WTC11 (cell line): ENCODE measurements around the gene CTNNA1. TPM values are rescaled to one million over a fixed set of nuclear protein-coding genes. Genes with fewer than 3 reads are reported as not detected.

Source experiments
- ATAC-seq: fragments of 200-7000 bp; cut with Tn5 transposase; 2 replicates; pipeline ENCODE4 v1.10.0; 2021; ENCODE audit warnings: mild to moderate bottlenecking, moderate library complexity
- CTCF ChIA-PET: fragments of 300-600 bp; sonication (Branson Sonifier 250); formaldehyde crosslinking; loops from one replicate; lab custom pipeline; 2021; ENCODE audit warnings: antibody characterized with exemption; lab: Charles Lee
- POLR2A ChIA-PET: fragments of 350-600 bp; sonication (Branson Sonifier 250); formaldehyde crosslinking; loops from one replicate; lab custom pipeline; 2021; ENCODE audit warnings: antibody characterized with exemption; lab: Charles Lee
- DNase-seq: peaks from one replicate; pipeline ENCODE4 v3.0.0; 2021; ENCODE audit warnings: low spot score
- H3K27ac Mint-ChIP-seq: 2 replicates; pipeline ENCODE4 v1.8.0; 2021; ENCODE audit warnings: mixed read lengths
- H3K27me3 Mint-ChIP-seq: 2 replicates; pipeline ENCODE4 v1.8.0; 2021; ENCODE audit warnings: low read depth, mild to moderate bottlenecking, moderate library complexity, mixed read lengths
- H3K36me3 Mint-ChIP-seq: 2 replicates; pipeline ENCODE4 v1.8.0; 2021; ENCODE audit warnings: mixed read lengths
- H3K4me1 Mint-ChIP-seq: 2 replicates; pipeline ENCODE4 v1.8.0; 2022; ENCODE audit warnings: mixed read lengths
- H3K4me3 Mint-ChIP-seq: 2 replicates; pipeline ENCODE4 v1.8.0; 2021; ENCODE audit warnings: mild to moderate bottlenecking, moderate library complexity, mixed read lengths
- H3K9me3 Mint-ChIP-seq: 2 replicates; pipeline ENCODE4 v1.8.0; 2021; ENCODE audit warnings: mixed read lengths
- ATF1 ChIP-seq: sonication (generic); formaldehyde crosslinking; IDR thresholded peaks from 2 replicates; pipeline ENCODE4 v1.8.1; 2023; ENCODE audit warnings: mild to moderate bottlenecking, moderate library complexity, missing genetic modification reagents
- CDX4 ChIP-seq: fragments of 250-450 bp; sonication (Bioruptor Pico); IDR thresholded peaks from 2 replicates; pipeline ENCODE4 v1.9.0; 2021; ENCODE audit warnings: moderate library complexity, mild to moderate bottlenecking, inconsistent platforms, borderline replicate concordance
- E2F4 ChIP-seq: sonication (generic); formaldehyde crosslinking; IDR thresholded peaks from 2 replicates; pipeline ENCODE4 v1.8.1; 2022; ENCODE audit warnings: low read depth, mild to moderate bottlenecking, moderate library complexity, missing genetic modification reagents, borderline replicate concordance
- FOXP4 ChIP-seq: sonication (generic); formaldehyde crosslinking; IDR thresholded peaks from 2 replicates; pipeline ENCODE4 v1.8.0; 2022; ENCODE audit warnings: mild to moderate bottlenecking, missing genetic modification reagents
- GTF2I ChIP-seq: fragments of 250-450 bp; sonication (Bioruptor Pico); conservative IDR thresholded peaks from 2 replicates; pipeline ENCODE4 v1.4.0; 2021; ENCODE audit warnings: mild to moderate bottlenecking
- MAX ChIP-seq: sonication (generic); formaldehyde crosslinking; IDR thresholded peaks from 2 replicates; pipeline ENCODE4 v1.8.0; 2022; ENCODE audit warnings: mild to moderate bottlenecking, missing genetic modification reagents
- MLX ChIP-seq: sonication (generic); formaldehyde crosslinking; IDR thresholded peaks from 2 replicates; pipeline ENCODE4 v1.8.1; 2023; ENCODE audit warnings: mild to moderate bottlenecking, missing genetic modification reagents, moderate library complexity
- MYBL2 ChIP-seq: sonication (generic); formaldehyde crosslinking; IDR thresholded peaks from 2 replicates; pipeline ENCODE4 v1.8.1; 2023; ENCODE audit warnings: mild to moderate bottlenecking, moderate library complexity, missing genetic modification reagents
- SMAD4 ChIP-seq: sonication (generic); formaldehyde crosslinking; IDR thresholded peaks from 2 replicates; pipeline ENCODE4 v1.8.0; 2022; ENCODE audit warnings: mild to moderate bottlenecking, missing genetic modification reagents
- TP53 ChIP-seq: sonication (generic); formaldehyde crosslinking; IDR thresholded peaks from 2 replicates; pipeline ENCODE4 v1.8.1; 2023; ENCODE audit warnings: mild to moderate bottlenecking, missing genetic modification reagents
- USF1 ChIP-seq: sonication (generic); formaldehyde crosslinking; IDR thresholded peaks from 2 replicates; pipeline ENCODE4 v1.8.0; 2022; ENCODE audit warnings: mild to moderate bottlenecking, missing genetic modification reagents
- USF2 ChIP-seq: sonication (generic); formaldehyde crosslinking; IDR thresholded peaks from 2 replicates; pipeline ENCODE4 v1.8.1; 2023; ENCODE audit warnings: mild to moderate bottlenecking, missing genetic modification reagents, moderate library complexity
- ZNF232 ChIP-seq: sonication (generic); formaldehyde crosslinking; IDR thresholded peaks from 2 replicates; pipeline ENCODE4 v1.8.0; 2022; ENCODE audit warnings: mild to moderate bottlenecking, missing genetic modification reagents
- ZNF317 ChIP-seq: sonication (generic); formaldehyde crosslinking; IDR thresholded peaks from 2 replicates; pipeline ENCODE4 v1.8.1; 2023; ENCODE audit warnings: low read depth, mild to moderate bottlenecking, moderate library complexity, missing genetic modification reagents, borderline replicate concordance
- ZNF396 ChIP-seq: fragments of 250-450 bp; sonication (Bioruptor Pico); IDR thresholded peaks from 2 replicates; pipeline ENCODE4 v1.8.0; 2021; ENCODE audit warnings: mild to moderate bottlenecking, moderate library complexity, borderline replicate concordance
- ZNF416 ChIP-seq: fragments of 250-450 bp; sonication (Bioruptor Pico); IDR thresholded peaks from 2 replicates; pipeline ENCODE4 v1.9.0; 2021; ENCODE audit warnings: mild to moderate bottlenecking, inconsistent platforms
- ZNF425 ChIP-seq: fragments of 250-450 bp; sonication (Bioruptor Pico); conservative IDR thresholded peaks from 2 replicates; pipeline ENCODE4 v1.9.0; 2021; ENCODE audit warnings: mild to moderate bottlenecking
- ZNF512 ChIP-seq: sonication (generic); formaldehyde crosslinking; IDR thresholded peaks from 2 replicates; pipeline ENCODE4 v1.8.1; 2022; ENCODE audit warnings: missing genetic modification reagents, borderline replicate concordance
- total RNA-seq: library from RNA; stranded (reverse); gene quantifications from 3 replicates; pipeline ENCODE4 v1.2.3, GENCODE V29; 2021

The CTNNA1 gene
- total RNA-seq, 1 experiment from 2014 or later = 309 TPM

GRCh38 chr5:138803285-138803684, 50.1 kb downstream of the CTNNA1 start (continued):
- TF ChIP-seq FOXP4 (CRISPR knock-in tag) (no peak), TP53 (CRISPR knock-in tag) (no peak), ATF1 (CRISPR knock-in tag) (no peak), SMAD4 (CRISPR knock-in tag) (no peak), CDX4 (no peak), MAX (no peak), ZNF232 (no peak), GTF2I (CRISPR knock-in tag) (no peak)
- TF ChIP-seq, all 79 proteins: peak for 0

GRCh38 chr5:138803935-138804334, 50.7 kb downstream of the CTNNA1 start:
- CTCF ChIA-PET = interaction anchor here (1.3 kb wide), 1 partner anchor 14 kb away, joined by 6 read pairs; no protein-coding TSS in a partner anchor
- POLR2A ChIA-PET = no interaction called here
- H3K4me1 Mint-ChIP-seq = peaks cover 17% of the 10 kb centered on the region

GRCh38 chr5:138805096-138805495, 51.9 kb downstream of the CTNNA1 start:
- ATAC-seq (no peak), DNase-seq (no peak)
- Mint-ChIP-seq H3K27me3 (no peaks in the 10 kb centered on the region), H3K4me1 (peaks cover 16% of the 10 kb centered on the region), H3K9me3 (peaks cover 2% of the 10 kb centered on the region), H3K27ac (no peak overlapping the region), H3K4me3 (no peak overlapping the region), H3K36me3 (peaks cover 25% of the 10 kb centered on the region)
- CTCF ChIA-PET = interaction anchor here (1.3 kb wide), 1 partner anchor 15 kb away, joined by 6 read pairs; no protein-coding TSS in a partner anchor
- TF ChIP-seq MYBL2 (CRISPR knock-in tag) (no peak), ZNF425 (CRISPR knock-in tag) (no peak), ZNF317 (no peak), ZNF396 (CRISPR knock-in tag) (no peak), ATF1 (CRISPR knock-in tag) (no peak), MLX (CRISPR knock-in tag) (no peak), USF2 (CRISPR knock-in tag) (no peak), CDX4 (no peak), USF1 (no peak), E2F4 (CRISPR knock-in tag) (no peak), ZNF512 (CRISPR knock-in tag) (no peak), MAX (no peak)
- POLR2A ChIA-PET = no interaction called here

More at GRCh38 chr5:138803935-138804334, 50.7 kb downstream of the CTNNA1 start:
- Mint-ChIP-seq H3K4me3 (no peak overlapping the region), H3K9me3 (no peaks in the 10 kb centered on the region), H3K27ac (no peak overlapping the region; the same call in 1 of the 2 replicates), H3K27me3 (no peaks in the 10 kb centered on the region)
- DNase-seq = no peak
- TF ChIP-seq ZNF396 (CRISPR knock-in tag) (no peak), ZNF416 (CRISPR knock-in tag) (no peak)
- TF ChIP-seq, all 79 proteins: peak for 0
- peaks cover 21% of the 10 kb centered on the region for H3K36me3 Mint-ChIP-seq
- ATAC-seq = no peak
